Psoas muscle (tissue), 8 donors: Measurements from ENCODE around the gene KCNC3. TPM values are rescaled to one million over a fixed set of nuclear protein-coding genes. Genes with fewer than 3 reads are reported as not detected.
A peak's percentile ranks its signal among the peaks of the same experiment; 100 is the strongest.

Experiments used
- ATAC-seq, 4 donors: fragments of 200-7000 bp; cut with Tn5 transposase; one replicate each; pipeline ENCODE4 v1.9.1; 2020; ENCODE audit warnings: moderate library complexity in 3 of 4, mild to moderate bottlenecking in 2 of 4
- DNase-seq, 2 donors: peaks; one replicate each; pipeline ENCODE4 v3.0.0-alpha.2; 2020
- H3K27ac ChIP-seq: fragments of 200-600 bp; one replicate; pipeline ENCODE4 v1.8.0; 2022
- H3K27me3 ChIP-seq, 3 donors: fragments of 200-600 bp in 1 of 3; one replicate each; pipeline versions ENCODE4 v1.6.1 to v1.8.0; 2013 to 2022; ENCODE audit warnings: low read length in 2 of 3, mild to moderate bottlenecking in 2 of 3, moderate library complexity in 1 of 3; ENCODE audit not compliant: insufficient read depth in 3 of 3
- H3K36me3 ChIP-seq, 2 donors: fragments of 200-600 bp in 1 of 2; one replicate each; pipeline versions ENCODE4 v1.6.1 to v1.8.0; 2013 to 2022; ENCODE audit warnings: low read depth in 1 of 2, mild to moderate bottlenecking in 1 of 2, moderate library complexity in 1 of 2; ENCODE audit not compliant: insufficient read depth in 1 of 2
- H3K4me1 ChIP-seq: fragments of 200-600 bp; one replicate; pipeline ENCODE4 v1.8.0; 2022
- H3K4me3 ChIP-seq: fragments of 200-600 bp; one replicate; pipeline ENCODE4 v1.8.0; 2022; ENCODE audit warnings: mild to moderate bottlenecking
- H3K9me3 ChIP-seq: fragments of 200-600 bp; one replicate; pipeline ENCODE4 v1.8.0; 2022
- WGBS, 3 donors: extraction: QIAGEN DNeasy Blood & Tissue Kit; methylation state at CpG; one replicate each; pipeline versions ENCODE4 v1.1.6 to v1.1.7; 2013; 5-methylcytosine and 5-hydroxymethylcytosine counted together
- intact Hi-C, 2 donors: fragments of 100-400 bp; cut with DNase I; formaldehyde crosslinking; loops; one replicate each; pipeline versions ENCODE4 v1.11.0 to v1.14.2; 2022
- polyA plus RNA-seq, 3 donors: library from polyadenylated mRNA; stranded (reverse); fragments of 200-250 nt; gene quantifications; one replicate each; pipeline ENCODE4 v1.2.3, GENCODE V29; 2013
- total RNA-seq, 4 donors: library from RNA; stranded (reverse); fragmentation: NEBNext Ultra II Directional in 2 of 4; extraction: Animal tissue kit (Norgen Biotek cat#: 25700) in 2 of 4; gene quantifications; one replicate each; pipeline versions ENCODE4 v1.2.1 to v1.2.4, GENCODE V29; 2021 to 2023
- TF ChIP-seq, protein P1 (sequence below): fragments of 200-600 bp; IDR thresholded peaks from one replicate; pipeline ENCODE4 v1.8.0; 2022; ENCODE audit warnings: antibody characterized with exemption
- donor health status: healthy with polysubstance abuse.
- donor health status: DM: no; HTN: no; CAD: no; lungs with moderate emphysema.
- donor health status: Bipolar disorder and iron deficiency.
- donor health status: healthy.
- donor health status: DM: yes; HTN: yes; CAD: no.
- donor health status: DM: no; HTN: no; CAD: no.
- donor health status: DM: no; HTN: no; CAD: no.
- donor health status: DM: yes; HTN: yes; CAD: no.

The KCNC3 gene
- total and polyA plus RNA-seq, 7 donors = 0.10 to 2.4 (median 1.0) TPM

DNA sequence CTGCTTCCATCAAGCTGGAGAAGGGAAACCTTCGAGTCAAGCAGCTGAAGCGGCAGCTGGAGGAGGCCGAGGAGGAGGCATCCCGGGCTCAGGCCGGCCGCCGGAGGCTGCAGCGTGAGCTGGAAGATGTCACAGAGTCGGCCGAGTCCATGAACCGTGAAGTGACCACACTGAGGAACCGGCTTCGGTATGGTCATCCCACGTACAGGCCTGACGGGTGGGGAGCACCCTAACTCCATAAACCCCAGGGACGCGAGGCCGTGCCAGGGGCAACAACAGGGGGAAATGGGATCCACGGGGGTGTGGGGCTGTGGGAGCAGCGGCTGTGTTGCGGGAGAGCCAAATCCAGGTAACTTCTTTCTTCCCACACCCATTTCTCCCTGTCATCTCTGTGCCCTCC, 20.2 kb downstream of the KCNC3 start:
- DNase-seq (peak in 1 of 2 donors; percentile 39), ATAC-seq (no peak)
- TF ChIP-seq, protein P1, sequence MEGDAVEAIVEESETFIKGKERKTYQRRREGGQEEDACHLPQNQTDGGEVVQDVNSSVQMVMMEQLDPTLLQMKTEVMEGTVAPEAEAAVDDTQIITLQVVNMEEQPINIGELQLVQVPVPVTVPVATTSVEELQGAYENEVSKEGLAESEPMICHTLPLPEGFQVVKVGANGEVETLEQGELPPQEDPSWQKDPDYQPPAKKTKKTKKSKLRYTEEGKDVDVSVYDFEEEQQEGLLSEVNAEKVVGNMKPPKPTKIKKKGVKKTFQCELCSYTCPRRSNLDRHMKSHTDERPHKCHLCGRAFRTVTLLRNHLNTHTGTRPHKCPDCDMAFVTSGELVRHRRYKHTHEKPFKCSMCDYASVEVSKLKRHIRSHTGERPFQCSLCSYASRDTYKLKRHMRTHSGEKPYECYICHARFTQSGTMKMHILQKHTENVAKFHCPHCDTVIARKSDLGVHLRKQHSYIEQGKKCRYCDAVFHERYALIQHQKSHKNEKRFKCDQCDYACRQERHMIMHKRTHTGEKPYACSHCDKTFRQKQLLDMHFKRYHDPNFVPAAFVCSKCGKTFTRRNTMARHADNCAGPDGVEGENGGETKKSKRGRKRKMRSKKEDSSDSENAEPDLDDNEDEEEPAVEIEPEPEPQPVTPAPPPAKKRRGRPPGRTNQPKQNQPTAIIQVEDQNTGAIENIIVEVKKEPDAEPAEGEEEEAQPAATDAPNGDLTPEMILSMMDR = no peak
- H3K9me3 ChIP-seq = peaks cover 7% of the 10 kb centered on the region
- no peak overlapping the region for H3K27ac ChIP-seq
- WGBS, 3 donors = 82 to 88% (median 83%) methylated on average over 16 to 21 of the region's 21 CpGs
- peaks cover 0 to 50% of the 10 kb centered on the region in 2 donors for H3K36me3 ChIP-seq
- no peaks in the 10 kb centered on the region for H3K4me1 ChIP-seq
- H3K27me3 ChIP-seq = peaks cover 0 to 35% (median 11%) of the 10 kb centered on the region in 3 donors
- intact Hi-C loops = loop anchor here in 1 of 2 donors (5.0 kb wide), 1 partner anchor 47 kb away; no protein-coding TSS in a partner anchor
- H3K4me3 ChIP-seq = no peak overlapping the region

GRCh38 chr19:50303558-50303957, 25.6 kb downstream of the KCNC3 start:
- TF ChIP-seq, protein P1 = no peak
- H3K4me3 ChIP-seq = no peak overlapping the region
- no peak for ATAC-seq
- peaks cover 7% of the 10 kb centered on the region for H3K9me3 ChIP-seq
- no peaks in the 10 kb centered on the region for H3K4me1 ChIP-seq
- no peak overlapping the region for H3K27ac ChIP-seq
- H3K27me3 ChIP-seq = no peaks in the 10 kb centered on the region
- peaks cover 4 to 91% of the 10 kb centered on the region in 2 donors for H3K36me3 ChIP-seq
- no peak for DNase-seq
- intact Hi-C loops = no loop called here

- Histone ChIP-seq H3K4me1 (no peaks in the 10 kb centered on the region), H3K27me3 (no peaks in the 10 kb centered on the region), H3K27ac (no peak overlapping the region), H3K36me3 (peaks cover 4 to 88% of the 10 kb centered on the region in 2 donors), H3K4me3 (no peak overlapping the region), H3K9me3 (no peaks in the 10 kb centered on the region)
- WGBS, 3 donors = 85 to 95% (median 86%) methylated on average over 10 of the region's 10 CpGs
- intact Hi-C loops = no loop called here
- ATAC-seq (no peak), DNase-seq (no peak)
- TF ChIP-seq, protein P1 = no peak
Observed at GRCh38 chr19:50301607-50301971, 27.6 kb downstream of the KCNC3 start.

DNA sequence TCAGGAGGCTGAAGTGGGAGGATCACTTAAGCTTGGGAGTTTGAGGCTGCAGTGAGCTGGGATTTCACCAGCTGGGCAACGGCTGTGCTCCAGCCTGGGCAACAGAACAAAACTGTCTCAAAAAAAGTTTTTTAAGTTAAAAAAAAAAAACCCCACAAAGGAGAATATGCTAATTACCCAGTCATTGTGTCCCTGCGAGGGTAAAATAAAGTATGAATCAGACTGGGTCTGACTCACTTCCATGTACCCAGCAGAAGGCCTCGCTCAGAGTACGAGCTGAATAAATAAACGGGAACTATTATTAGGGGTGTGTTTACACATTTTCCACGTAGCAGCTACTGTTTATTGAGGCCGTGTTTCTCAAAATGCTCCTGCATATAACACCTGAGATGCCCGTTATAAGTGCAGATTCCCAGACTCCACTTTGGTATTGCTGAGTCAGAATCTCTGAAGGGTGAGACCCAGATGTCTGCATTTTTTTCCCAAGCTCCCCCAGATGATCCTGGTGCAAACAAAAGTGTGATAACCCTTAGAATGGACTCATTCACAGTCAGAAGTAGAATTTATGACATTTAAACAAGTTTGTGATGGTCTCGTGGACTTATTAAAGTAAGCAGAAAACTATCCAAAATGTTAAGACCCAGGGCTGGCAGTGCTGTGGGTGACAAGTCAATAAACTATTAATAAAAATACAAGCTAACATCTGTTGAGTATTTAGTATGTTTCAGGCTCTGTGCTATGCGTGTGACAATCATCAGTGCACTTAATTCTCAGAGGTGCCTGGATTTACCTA, 28.2 kb downstream of the KCNC3 start:
- H3K4me1 ChIP-seq = no peaks in the 10 kb centered on the region
- TF ChIP-seq, protein P1 = no peak
- no peak overlapping the region for H3K27ac ChIP-seq
- intact Hi-C loops = no loop called here
- H3K36me3 ChIP-seq = peaks cover 4 to 88% of the 10 kb centered on the region in 2 donors
- H3K27me3 ChIP-seq = no peaks in the 10 kb centered on the region
- no peak for DNase-seq
- no peaks in the 10 kb centered on the region for H3K9me3 ChIP-seq
- WGBS, 3 donors = 77 to 82% (median 78%) methylated on average over 10 of the region's 10 CpGs
- ATAC-seq = peak in 2 of 4 donors; percentile 26 to 47
- no peak overlapping the region for H3K4me3 ChIP-seq
